IMR-90 (cell line): ENCODE data around the gene ADCY4. TPM values are rescaled to one million over a fixed set of nuclear protein-coding genes. Genes with fewer than 3 reads are reported as not detected.

Source experiments
- ATAC-seq: fragments of 200-7000 bp; cut with Tn5 transposase; 2 replicates; pipeline ENCODE4 v1.9.1; 2020; ENCODE audit warnings: low read depth, mild to moderate bottlenecking, moderate library complexity
- BruUV-seq: library from RNA; stranded (reverse); fragments of 400-500 nt; replicated peaks from 2 replicates; lab custom pipeline; 2021; lab: Mats Ljungman, UMichigan
- CTCF ChIA-PET: fragments of 300-600 bp; formaldehyde crosslinking; extraction: SDS; loops from one replicate; lab custom pipeline; 2021; ENCODE audit warnings: antibody characterized with exemption; lab: Yijun Ruan, JAX
- POLR2A ChIA-PET: fragments of 300-600 bp; sonication (Branson Sonifier 250); formaldehyde crosslinking; loops from one replicate; lab custom pipeline; 2022; ENCODE audit warnings: antibody characterized with exemption; ENCODE audit not compliant: unreplicated experiment; lab: Charles Lee
- DNase-seq: peaks from one replicate; pipeline ENCODE4 v3.0.0; 2013
- H2AFZ ChIP-seq: replicated peaks from 2 replicates; pipeline ENCODE3; 2013; ENCODE audit warnings: low read length, mild to moderate bottlenecking; ENCODE audit not compliant: poor library complexity
- H2AK5ac ChIP-seq: 2 replicates; pipeline ENCODE4 v1.6.1; 2013; ENCODE audit warnings: low read depth, low read length, inconsistent platforms
- H2AK9ac ChIP-seq: replicated peaks from 2 replicates; pipeline ENCODE3; 2013; ENCODE audit warnings: mild to moderate bottlenecking, low read depth, low read length, moderate library complexity; ENCODE audit not compliant: poor library complexity
- H2BK120ac ChIP-seq: 2 replicates; pipeline ENCODE4 v1.6.1; 2013; ENCODE audit warnings: low read depth, low read length, inconsistent platforms
- H2BK15ac ChIP-seq: 3 replicates; pipeline ENCODE4 v1.6.1; 2013; ENCODE audit warnings: low read depth, low read length, inconsistent platforms
- H2BK20ac ChIP-seq: 2 replicates; pipeline ENCODE4 v1.6.1; 2013; ENCODE audit warnings: low read depth, mild to moderate bottlenecking, inconsistent platforms, low read length, moderate library complexity
- H2BK5ac ChIP-seq: 2 replicates; pipeline ENCODE4 v1.6.1; 2013; ENCODE audit warnings: mild to moderate bottlenecking, low read depth, low read length, inconsistent platforms; ENCODE audit not compliant: poor library complexity, severe bottlenecking
- H3K14ac ChIP-seq: replicated peaks from 2 replicates; pipeline ENCODE4 v1.6.1; 2013; ENCODE audit warnings: low read depth, low read length, inconsistent platforms
- H3K18ac ChIP-seq: 2 replicates; pipeline ENCODE4 v1.6.1; 2013; ENCODE audit warnings: low read depth, low read length, control low read depth
- H3K23ac ChIP-seq: 2 replicates; pipeline ENCODE4 v1.6.1; 2013; ENCODE audit warnings: low read depth, low read length, inconsistent platforms
- H3K27ac ChIP-seq: 2 replicates; pipeline ENCODE4 v1.5.1; 2013; ENCODE audit warnings: mild to moderate bottlenecking, control low read depth, low read length; ENCODE audit not compliant: insufficient read depth
- H3K27me3 ChIP-seq: 2 replicates; pipeline ENCODE4 v1.6.1; 2013; ENCODE audit warnings: low read length; ENCODE audit not compliant: control insufficient read depth, insufficient read depth
- H3K36me3 ChIP-seq: 2 replicates; pipeline ENCODE4 v1.6.1; 2013; ENCODE audit warnings: low read length, mixed read lengths; ENCODE audit not compliant: control insufficient read depth, insufficient read depth
- H3K4ac ChIP-seq: 2 replicates; pipeline ENCODE4 v1.6.1; 2013; ENCODE audit warnings: low read depth, low read length, inconsistent platforms
- H3K4me1 ChIP-seq: 2 replicates; pipeline ENCODE4 v1.6.1; 2013; ENCODE audit warnings: low read length, mixed read lengths; ENCODE audit not compliant: control insufficient read depth, insufficient read depth
- H3K4me2 ChIP-seq: 2 replicates; pipeline ENCODE4 v1.6.1; 2013; ENCODE audit warnings: low read depth, mild to moderate bottlenecking, control low read depth, low read length, moderate library complexity
- H3K4me3 ChIP-seq: 2 replicates; pipeline ENCODE4 v1.5.1; 2013; ENCODE audit warnings: low read depth, mild to moderate bottlenecking, control low read depth, low read length, moderate library complexity; ENCODE audit not compliant: insufficient read depth
- H3K56ac ChIP-seq: 2 replicates; pipeline ENCODE4 v1.6.1; 2013; ENCODE audit warnings: low read length, inconsistent platforms; ENCODE audit not compliant: insufficient read depth; ENCODE audit errors: extremely low read depth
- H3K79me1 ChIP-seq, 2 experiments: 2 replicates each; pipeline ENCODE4 v1.6.1; 2013; ENCODE audit warnings: low read length in 2 of 2, inconsistent platforms in 1 of 2, low read depth in 1 of 2
- H3K9ac ChIP-seq: 2 replicates; pipeline ENCODE4 v1.6.1; 2013; ENCODE audit warnings: low read depth, low read length, control low read depth
- H3K9me1 ChIP-seq: 2 replicates; pipeline ENCODE4 v1.6.1; 2013; ENCODE audit warnings: low read length, inconsistent platforms; ENCODE audit not compliant: insufficient read depth
- H3K9me3 ChIP-seq: 2 replicates; pipeline ENCODE4 v1.6.1; 2013; ENCODE audit warnings: low read length; ENCODE audit not compliant: control insufficient read depth, insufficient read depth
- H4K20me1 ChIP-seq: 2 replicates; pipeline ENCODE4 v1.6.1; 2013; ENCODE audit warnings: low read length, inconsistent platforms; ENCODE audit not compliant: insufficient read depth
- H4K5ac ChIP-seq: 2 replicates; pipeline ENCODE4 v1.6.1; 2013; ENCODE audit warnings: mild to moderate bottlenecking, low read depth, low read length, control low read depth
- H4K8ac ChIP-seq, 2 experiments: 2 replicates each; pipeline ENCODE4 v1.6.1; 2013; ENCODE audit warnings: low read depth in 2 of 2, low read length in 2 of 2, control low read depth in 1 of 2, inconsistent platforms in 1 of 2
- H4K91ac ChIP-seq: 2 replicates; pipeline ENCODE4 v1.6.1; 2013; ENCODE audit warnings: low read depth, low read length, inconsistent platforms; ENCODE audit not compliant: insufficient read depth
- BHLHE40 ChIP-seq: fragments of 150-350 bp; IDR thresholded peaks from 2 replicates; pipeline ENCODE4 v1.6.1; 2016; ENCODE audit warnings: mild to moderate bottlenecking, low read depth, low read length
- CEBPB ChIP-seq: IDR thresholded peaks from 2 replicates; pipeline ENCODE4 v1.6.1; 2012; ENCODE audit warnings: low read depth, low read length, improper control_type of control experiment
- CHD1 ChIP-seq: IDR thresholded peaks from 2 replicates; pipeline ENCODE4 v1.6.1; 2012; ENCODE audit warnings: low read depth, low read length, improper control_type of control experiment
- CTCF ChIP-seq: conservative IDR thresholded peaks from 2 replicates; pipeline ENCODE4 v1.5.1; 2012; ENCODE audit warnings: mild to moderate bottlenecking, low read depth, low read length, improper control_type of control experiment
- ELK1 ChIP-seq: fragments of 150-350 bp; IDR thresholded peaks from 2 replicates; pipeline ENCODE4 v1.6.1; 2016; ENCODE audit warnings: low read depth, mild to moderate bottlenecking, low read length, moderate library complexity, borderline replicate concordance
- FOS ChIP-seq: fragments of 150-350 bp; IDR thresholded peaks from 2 replicates; pipeline ENCODE4 v1.6.1; 2016; ENCODE audit warnings: low read depth, low read length
- MAFK ChIP-seq: IDR thresholded peaks from 2 replicates; pipeline ENCODE4 v1.6.1; 2012; ENCODE audit warnings: low read depth, low read length, improper control_type of control experiment
- MAZ ChIP-seq: IDR thresholded peaks from 2 replicates; pipeline ENCODE4 v1.6.1; 2012; ENCODE audit warnings: low read depth, mild to moderate bottlenecking, low read length, improper control_type of control experiment, moderate library complexity, borderline replicate concordance
- NFE2L2 ChIP-seq: fragments of 150-350 bp; IDR thresholded peaks from 2 replicates; pipeline ENCODE4 v1.6.1; 2016; ENCODE audit warnings: low read depth, mild to moderate bottlenecking, low read length
- POLR2A ChIP-seq: IDR thresholded peaks from 2 replicates; pipeline ENCODE4 v1.6.1; 2012; ENCODE audit warnings: mild to moderate bottlenecking, low read depth, low read length
- RAD21 ChIP-seq: IDR thresholded peaks from 2 replicates; pipeline ENCODE4 v1.6.1; 2012; ENCODE audit warnings: low read length, improper control_type of control experiment
- RCOR1 ChIP-seq: IDR thresholded peaks from 2 replicates; pipeline ENCODE4 v1.6.1; 2012; ENCODE audit warnings: mild to moderate bottlenecking, low read length, improper control_type of control experiment; ENCODE audit not compliant: insufficient replicate concordance
- RFX5 ChIP-seq: IDR thresholded peaks from 2 replicates; pipeline ENCODE4 v1.8.0; 2012; ENCODE audit warnings: low read depth, mild to moderate bottlenecking, low read length, moderate library complexity
- SMC3 ChIP-seq: fragments of 150-350 bp; IDR thresholded peaks from 2 replicates; pipeline ENCODE4 v1.6.1; 2016; ENCODE audit warnings: low read depth, mild to moderate bottlenecking, antibody characterized with exemption, low read length, moderate library complexity
- USF2 ChIP-seq: fragments of 150-350 bp; IDR thresholded peaks from 2 replicates; pipeline ENCODE4 v1.6.1; 2017; ENCODE audit warnings: mild to moderate bottlenecking, antibody characterized with exemption, low read length, low read depth
- WGBS, 2 experiments: methylation state at CpG; one replicate each; pipeline versions ENCODE4 v1.1.5 to v1.1.7; 2013; ENCODE audit warnings: missing lambda C conversion rate in 2 of 2; ENCODE audit not compliant: insufficient read length in 1 of 2; ENCODE audit errors: extremely low coverage in 2 of 2; 5-methylcytosine and 5-hydroxymethylcytosine counted together
- dilution Hi-C: fragments of 300-500 bp; cut with HindIII; formaldehyde crosslinking; loops from one replicate; pipeline ENCODE4 v1.14.3; 2018; ENCODE audit warnings: low sequenced_read_pairs; ENCODE audit not compliant: unreplicated experiment
- in situ Hi-C: fragments of 300-500 bp; cut with MboI; formaldehyde crosslinking; loops from 3 replicates; pipeline ENCODE4 v1.14.3; 2019; ENCODE audit warnings: low sequenced_read_pairs, inconsistent platforms, mixed read lengths
- intact Hi-C: fragments of 100-400 bp; cut with micrococcal nuclease; formaldehyde crosslinking; loops from 2 replicates; pipeline ENCODE4 v1.10.0; 2022
- polyA plus RNA-seq, 3 experiments: library from polyadenylated mRNA; depleted of rRNA; stranded (reverse); fragments of >200 nt; gene quantifications; 2 replicates each; pipeline ENCODE4 v1.2.3, GENCODE V29; 2012; ENCODE audit warnings: low replicate concordance in 1 of 3
- total RNA-seq: library from RNA; depleted of rRNA; stranded (reverse); fragments of >200 nt; gene quantifications from 2 replicates; pipeline ENCODE4 v1.2.3, GENCODE V29; 2012

Gene ADCY4
- total and polyA plus RNA-seq, 2 of the 4 experiments (the other 2 are of a cell fraction), result not detected

GRCh38 chr14:24370748-24371147 is 35.9 kb upstream of the ADCY4 start:
- H2BK120ac ChIP-seq, result no peak overlapping the region
- peaks cover 6 to 28% of the 10 kb centered on the region in 2 experiments; a peak in 3 of 4 replicates for H3K79me1 ChIP-seq
- H4K20me1 ChIP-seq, result peaks cover 4% of the 10 kb centered on the region
- no peak overlapping the region for H2AK5ac ChIP-seq
- H3K27ac ChIP-seq, result no peak overlapping the region
- H3K4ac ChIP-seq, result no peak overlapping the region
- peaks cover 10% of the 10 kb centered on the region for H3K4me1 ChIP-seq
- H3K18ac ChIP-seq, result no peak overlapping the region
- no peaks in the 10 kb centered on the region for H3K9me3 ChIP-seq
- no TSS peak for BruUV-seq
- ATAC-seq (no peak), DNase-seq (no peak)
- no CpG with 5 or more reads among the region's 1 CpG for WGBS, 2 experiments
- no peak overlapping the region for H2BK5ac ChIP-seq
- no peak overlapping the region for H4K91ac ChIP-seq
- peaks cover 50% of the 10 kb centered on the region for H3K36me3 ChIP-seq
- no peak overlapping the region for H2BK15ac ChIP-seq
- intact Hi-C loops (no loop called here), dilution Hi-C loops (no loop called here), in situ Hi-C loops (no loop called here)
- H3K4me3 ChIP-seq, result no peak overlapping the region
- POLR2A ChIA-PET, result interaction anchor here (0.7 kb wide), 1 partner anchor 37 kb away, joined by 4 read pairs; no protein-coding TSS in a partner anchor
- no peak overlapping the region for H4K8ac ChIP-seq
- H3K56ac ChIP-seq, result no peak overlapping the region
- TF ChIP-seq CTCF (no peak), CEBPB (no peak), ELK1 (no peak), FOS (no peak), POLR2A (no peak), MAZ (no peak), NFE2L2 (no peak), USF2 (no peak), SMC3 (no peak), RAD21 (no peak), RFX5 (no peak), RCOR1 (no peak), MAFK (no peak), BHLHE40 (no peak), CHD1 (no peak)
- no peak overlapping the region for H2AK9ac ChIP-seq
- no peak overlapping the region for H3K23ac ChIP-seq
- H3K9ac ChIP-seq, result no peak overlapping the region
- H3K4me2 ChIP-seq, result no peak overlapping the region
- H3K27me3 ChIP-seq, result no peaks in the 10 kb centered on the region
- peaks cover 9% of the 10 kb centered on the region; the same call in 1 of the 2 replicates for H3K9me1 ChIP-seq
- H4K5ac ChIP-seq, result no peak overlapping the region
- no peak overlapping the region for H3K14ac ChIP-seq
- no peak overlapping the region for H2AFZ ChIP-seq
- CTCF ChIA-PET, result interaction anchor here (1.1 to 1.3 kb wide), 2 partner anchors 48 to 66 kb away, joined by 3 to 4 read pairs; no protein-coding TSS in a partner anchor
- H2BK20ac ChIP-seq, result no peak overlapping the region
